ENCODE results near the gene RIC8B.

GRCh38 chr12:106729611-106730010 lies 44.9 kb upstream of the RIC8B start:
- TF ChIP-seq BHLHE40 (IDR thresholded peaks at IDR 0.05; ENCODE audit: borderline replicate concordance) (no peak), SUZ12 (IDR thresholded peaks at IDR 0.05) (no peak), TARDBP (IDR thresholded peaks at IDR 0.05) (no peak), CTBP1 (IDR thresholded peaks at IDR 0.05; ENCODE audit: borderline replicate concordance) (no peak), FOXA1 (IDR thresholded peaks at IDR 0.05) (no peak), NFRKB (IDR thresholded peaks at IDR 0.05) (no peak), PKNOX1 (IDR thresholded peaks at IDR 0.05) (no peak), SP1 (IDR thresholded peaks at IDR 0.05) (no peak)

Data from HEK293T (cell line).